HG03520 (cell line): ENCODE data around the gene ITPR1.
A peak's percentile ranks its signal among the peaks of the same experiment; 100 is the strongest.
"Not testable (repeated sequence)": the region's sequence is repeated elsewhere in the genome, so short reads cannot be mapped to it uniquely, and the experiment has no call there.

Experiments
- ATAC-seq: cut with Tn5 transposase; IDR thresholded peaks from one replicate; pipeline ENCODE4 v1.9.1; 2021; ENCODE audit warnings: mild to moderate bottlenecking, moderate library complexity; ENCODE audit not compliant: unreplicated experiment

ITPR1 gene

GRCh38 chr3:4493014-4493940, at the start of gene ITPR1:
Gene ITPR1, plus strand, starts transcription at chr3:4493348. Its CDS starts 23,144 bp downstream, at chr3:4516492.
- peak; percentile 93 for ATAC-seq

GRCh38 chr3:4447295-4447999, 45.7 kb upstream of the ITPR1 start:
- ATAC-seq, result no peak

GRCh38 chr3:4448187-4448586, 45.0 kb upstream of the ITPR1 start:
- no peak for ATAC-seq

- ATAC-seq, result no peak
These were observed 43.9 kb upstream of the ITPR1 start for GRCh38 chr3:4449043-4449805.

- no peak for ATAC-seq
These were observed 39.0 kb upstream of the ITPR1 start for GRCh38 chr3:4454142-4454541.

GRCh38 chr3:4456780-4457179, 36.4 kb upstream of the ITPR1 start:
- not testable (repeated sequence) for ATAC-seq

- no peak for ATAC-seq
These were observed 34.2 kb upstream of the ITPR1 start for GRCh38 chr3:4458961-4459360.

GRCh38 chr3:4460334-4460733, 32.8 kb upstream of the ITPR1 start:
- no peak for ATAC-seq

- no peak for ATAC-seq
These were observed 31.6 kb upstream of the ITPR1 start for GRCh38 chr3:4461468-4462090.

GRCh38 chr3:4462369-4463040, 30.6 kb upstream of the ITPR1 start:
- no peak for ATAC-seq

GRCh38 chr3:4464576-4464975, 28.6 kb upstream of the ITPR1 start:
- no peak for ATAC-seq

GRCh38 chr3:4466741-4467521, 26.2 kb upstream of the ITPR1 start, which contains the start of gene SUMF1:
Gene SUMF1, minus strand, starts transcription at chr3:4467269. Its CDS starts 24 bp downstream, at chr3:4467245.
- peak; percentile 99 for ATAC-seq

- no peak for ATAC-seq
These were observed 25.7 kb upstream of the ITPR1 start for GRCh38 chr3:4467522-4467867.

- ATAC-seq, result no peak
These were observed 21.2 kb upstream of the ITPR1 start for GRCh38 chr3:4471907-4472306.

GRCh38 chr3:4472312-4472711, 20.8 kb upstream of the ITPR1 start:
- ATAC-seq, result no peak

GRCh38 chr3:4472766-4473165, 20.4 kb upstream of the ITPR1 start:
- no peak for ATAC-seq

GRCh38 chr3:4474683-4475490, 18.3 kb upstream of the ITPR1 start:
- ATAC-seq, result peak; percentile 69

GRCh38 chr3:4475804-4476203, 17.3 kb upstream of the ITPR1 start:
- ATAC-seq, result no peak

GRCh38 chr3:4476496-4476895, 16.7 kb upstream of the ITPR1 start:
- no peak for ATAC-seq
